ENCODE data around the gene CCDC167. TPM values are rescaled to one million over a fixed set of nuclear protein-coding genes. Genes with fewer than 3 reads are reported as not detected.

The CCDC167 gene
- total RNA-seq, 1 donor from 2014 or later, result 58.4 TPM

GRCh38 chr6:37515712-37516075 lies 16.0 kb upstream of the CCDC167 start:
- H3K27ac Mint-ChIP-seq (ENCODE audit: unreplicated experiment), result peak overlapping the region; percentile 97
- peaks cover 16% of the 10 kb centered on the region for H3K9me3 Mint-ChIP-seq (ENCODE audit: unreplicated experiment)
- no peaks in the 10 kb centered on the region for H3K36me3 Mint-ChIP-seq (ENCODE audit: unreplicated experiment)
- peak overlapping the region; percentile 46 for H3K4me3 Mint-ChIP-seq (ENCODE audit: unreplicated experiment)
- H3K27me3 Mint-ChIP-seq (ENCODE audit: unreplicated experiment), result peaks cover 14% of the 10 kb centered on the region
- TF ChIP-seq, protein P1, sequence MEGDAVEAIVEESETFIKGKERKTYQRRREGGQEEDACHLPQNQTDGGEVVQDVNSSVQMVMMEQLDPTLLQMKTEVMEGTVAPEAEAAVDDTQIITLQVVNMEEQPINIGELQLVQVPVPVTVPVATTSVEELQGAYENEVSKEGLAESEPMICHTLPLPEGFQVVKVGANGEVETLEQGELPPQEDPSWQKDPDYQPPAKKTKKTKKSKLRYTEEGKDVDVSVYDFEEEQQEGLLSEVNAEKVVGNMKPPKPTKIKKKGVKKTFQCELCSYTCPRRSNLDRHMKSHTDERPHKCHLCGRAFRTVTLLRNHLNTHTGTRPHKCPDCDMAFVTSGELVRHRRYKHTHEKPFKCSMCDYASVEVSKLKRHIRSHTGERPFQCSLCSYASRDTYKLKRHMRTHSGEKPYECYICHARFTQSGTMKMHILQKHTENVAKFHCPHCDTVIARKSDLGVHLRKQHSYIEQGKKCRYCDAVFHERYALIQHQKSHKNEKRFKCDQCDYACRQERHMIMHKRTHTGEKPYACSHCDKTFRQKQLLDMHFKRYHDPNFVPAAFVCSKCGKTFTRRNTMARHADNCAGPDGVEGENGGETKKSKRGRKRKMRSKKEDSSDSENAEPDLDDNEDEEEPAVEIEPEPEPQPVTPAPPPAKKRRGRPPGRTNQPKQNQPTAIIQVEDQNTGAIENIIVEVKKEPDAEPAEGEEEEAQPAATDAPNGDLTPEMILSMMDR (IDR thresholded peaks at IDR 0.05; ENCODE audit: partially characterized antibody, unreplicated experiment), result no peak
- peaks cover 57% of the 10 kb centered on the region for H3K4me1 Mint-ChIP-seq (ENCODE audit: low read depth, unreplicated experiment)
- DNase-seq, result no peak

- peaks cover 14% of the 10 kb centered on the region for H3K27me3 Mint-ChIP-seq (ENCODE audit: unreplicated experiment)
- peaks cover 16% of the 10 kb centered on the region for H3K9me3 Mint-ChIP-seq (ENCODE audit: unreplicated experiment)
- TF ChIP-seq, protein P1 (IDR thresholded peaks at IDR 0.05; ENCODE audit: partially characterized antibody, unreplicated experiment), result no peak
- peak overlapping the region; percentile 78 for H3K27ac Mint-ChIP-seq (ENCODE audit: unreplicated experiment)
- H3K4me3 Mint-ChIP-seq (ENCODE audit: unreplicated experiment), result peak overlapping the region; percentile 74
- DNase-seq, result no peak
- peaks cover 57% of the 10 kb centered on the region for H3K4me1 Mint-ChIP-seq (ENCODE audit: low read depth, unreplicated experiment)
- no peaks in the 10 kb centered on the region for H3K36me3 Mint-ChIP-seq (ENCODE audit: unreplicated experiment)
Measured at GRCh38 chr6:37514837-37515236, 15.1 kb upstream of the CCDC167 start.

- H3K4me1 Mint-ChIP-seq (ENCODE audit: low read depth, unreplicated experiment), result peaks cover 57% of the 10 kb centered on the region
- H3K9me3 Mint-ChIP-seq (ENCODE audit: unreplicated experiment), result peaks cover 16% of the 10 kb centered on the region
- H3K36me3 Mint-ChIP-seq (ENCODE audit: unreplicated experiment), result no peaks in the 10 kb centered on the region
- TF ChIP-seq, protein P1 (IDR thresholded peaks at IDR 0.05; ENCODE audit: partially characterized antibody, unreplicated experiment), result no peak
- H3K4me3 Mint-ChIP-seq (ENCODE audit: unreplicated experiment), result peak overlapping the region; percentile 74
- peak; percentile 50 for DNase-seq
- H3K27me3 Mint-ChIP-seq (ENCODE audit: unreplicated experiment), result peaks cover 14% of the 10 kb centered on the region
- H3K27ac Mint-ChIP-seq (ENCODE audit: unreplicated experiment), result peak overlapping the region; percentile 78
Measured at GRCh38 chr6:37514321-37514771, 14.7 kb upstream of the CCDC167 start.

DNA sequence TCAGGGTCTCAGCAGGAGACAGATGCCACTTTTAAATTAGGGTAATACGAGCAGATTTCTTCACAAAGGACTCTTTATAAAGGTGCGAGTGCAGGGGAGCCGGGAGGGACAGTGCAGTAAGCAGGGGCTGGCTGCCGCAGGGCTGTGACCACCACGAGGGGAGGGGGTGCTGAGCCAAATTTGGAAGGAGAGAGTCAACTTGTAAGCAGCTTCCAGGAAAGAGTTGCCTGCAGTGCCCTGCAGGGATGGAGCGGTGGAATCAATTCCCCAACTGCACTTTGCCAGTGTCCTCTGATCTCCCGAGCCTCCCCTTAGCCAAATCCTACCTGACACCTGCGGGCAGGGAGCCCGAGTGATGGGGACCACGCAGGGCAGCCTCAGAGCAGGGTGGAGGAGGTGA lies 13.9 kb upstream of the CCDC167 start:
- TF ChIP-seq, protein P1 (IDR thresholded peaks at IDR 0.05; ENCODE audit: partially characterized antibody, unreplicated experiment), result no peak
- Mint-ChIP-seq H3K4me1 (ENCODE audit: low read depth, unreplicated experiment) (peaks cover 57% of the 10 kb centered on the region), H3K36me3 (ENCODE audit: unreplicated experiment) (no peaks in the 10 kb centered on the region), H3K27me3 (ENCODE audit: unreplicated experiment) (peaks cover 12% of the 10 kb centered on the region), H3K9me3 (ENCODE audit: unreplicated experiment) (peaks cover 16% of the 10 kb centered on the region), H3K27ac (ENCODE audit: unreplicated experiment) (peak overlapping the region; percentile 64), H3K4me3 (ENCODE audit: unreplicated experiment) (peak overlapping the region; percentile 39)
- no peak for DNase-seq

- Mint-ChIP-seq H3K4me1 (ENCODE audit: low read depth, unreplicated experiment) (peaks cover 53% of the 10 kb centered on the region), H3K9me3 (ENCODE audit: unreplicated experiment) (peaks cover 13% of the 10 kb centered on the region), H3K27ac (ENCODE audit: unreplicated experiment) (peak overlapping the region; percentile 64), H3K4me3 (ENCODE audit: unreplicated experiment) (peak overlapping the region; percentile 39), H3K27me3 (ENCODE audit: unreplicated experiment) (peaks cover 12% of the 10 kb centered on the region), H3K36me3 (ENCODE audit: unreplicated experiment) (no peaks in the 10 kb centered on the region)
- TF ChIP-seq, protein P1 (IDR thresholded peaks at IDR 0.05; ENCODE audit: partially characterized antibody, unreplicated experiment), result no peak
- DNase-seq, result no peak
Measured at GRCh38 chr6:37513155-37513554, 13.5 kb upstream of the CCDC167 start.
